Measurements from ENCODE around the gene OAF.
"Not testable (repeated sequence)": the region's sequence is repeated elsewhere in the genome, so short reads cannot be mapped to it uniquely, and the experiment has no call there.

The OAF gene

DNA sequence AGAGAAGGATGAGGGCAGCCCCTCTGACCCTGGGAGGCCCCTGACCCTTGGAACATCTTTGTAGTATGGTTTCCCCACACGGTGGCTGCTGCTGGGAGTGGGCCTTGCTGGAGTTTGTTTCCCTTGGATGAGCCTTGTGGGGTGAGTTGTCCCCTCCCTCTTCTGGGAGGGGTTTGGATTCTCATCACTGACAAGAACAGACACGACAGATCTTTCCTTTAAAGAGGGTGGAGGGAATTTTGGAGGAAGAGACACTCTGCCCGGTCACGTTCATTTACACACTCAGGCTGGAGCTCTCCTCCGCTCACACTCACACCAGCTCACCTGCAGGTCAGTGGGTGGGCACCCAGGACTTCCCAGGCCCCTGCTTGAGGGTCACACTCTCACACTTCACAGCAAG is 60.8 kb downstream of the OAF start:
- no peak for DNase-seq (ENCODE audit: low read depth)

DNA sequence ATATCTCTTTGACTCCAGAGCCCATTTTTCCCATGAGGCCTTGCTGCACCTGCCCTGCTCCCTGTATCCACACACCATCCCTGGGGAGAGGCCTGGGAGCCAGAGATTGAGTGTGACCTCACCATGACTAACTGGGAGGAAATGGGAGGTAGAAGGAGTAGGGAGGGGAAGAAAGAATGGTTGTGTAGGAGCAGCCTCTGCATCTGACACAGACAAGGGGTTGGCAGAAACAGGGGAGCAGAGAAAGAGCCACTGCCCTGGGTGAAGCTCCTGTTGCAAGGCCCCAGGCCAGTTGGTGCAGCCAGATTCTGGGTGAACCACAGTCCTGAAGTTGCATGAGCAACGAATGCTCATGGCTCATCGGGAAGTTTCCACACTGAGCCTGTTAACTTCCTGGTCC is 61.5 kb downstream of the OAF start:
- peak; percentile 6 for DNase-seq (ENCODE audit: low read depth)

GRCh38 chr11:120273432-120273831 is 62.6 kb downstream of the OAF start:
- DNase-seq (ENCODE audit: low read depth): no peak

GRCh38 chr11:120273956-120274355 is 63.1 kb downstream of the OAF start:
- not testable (repeated sequence) for DNase-seq (ENCODE audit: low read depth)

GRCh38 chr11:120279502-120279901 is 68.7 kb downstream of the OAF start:
- DNase-seq (ENCODE audit: low read depth): no peak
